GM12892 (cell line): ENCODE results near the gene CASR.

Experiments used
- POLR2A ChIP-seq: IDR thresholded peaks from 2 replicates; pipeline ENCODE4 v1.6.1; 2011; ENCODE audit warnings: low read depth, low read length, control low read depth
- POLR2AphosphoS5 ChIP-seq: IDR thresholded peaks from 2 replicates; pipeline ENCODE4 v1.6.1; 2011; ENCODE audit warnings: low read depth, low read length, control low read depth

- TF ChIP-seq POLR2AphosphoS5 = no peak
- no peak for TF ChIP-seq POLR2A
Observed at GRCh38 chr3:122310361-122310760, 126.9 kb downstream of the CASR start.
